Esophagus muscularis mucosa (tissue), 4 donors: Measurements from ENCODE around the gene ZNF692. TPM values are rescaled to one million over a fixed set of nuclear protein-coding genes. Genes with fewer than 3 reads are reported as not detected.

ENCODE experiments used
- DNase-seq: peaks from one replicate; pipeline ENCODE4 v3.0.0-alpha.2; 2017; ENCODE audit errors: extremely low spot score
- H3K27ac ChIP-seq, 4 donors: fragments of 200-600 bp; sonication (generic); replicated peaks in 1 of 4; 1 replicate in 3 of 4; 2 replicates in 1 of 4; pipeline ENCODE4 v1.5.1; 2016 to 2019; ENCODE audit warnings: mild to moderate bottlenecking in 1 of 4
- H3K27me3 ChIP-seq, 4 donors: fragments of 200-600 bp; sonication (generic); one replicate each; pipeline versions ENCODE4 v1.5.1 to v1.6.0; 2016 to 2019
- H3K36me3 ChIP-seq, 4 donors: fragments of 200-600 bp; sonication (generic); one replicate each; pipeline ENCODE4 v1.5.1; 2016 to 2019
- H3K4me1 ChIP-seq, 4 donors: fragments of 200-600 bp; sonication (generic); one replicate each; pipeline ENCODE4 v1.5.1; 2016 to 2019
- H3K4me3 ChIP-seq, 4 donors: fragments of 200-600 bp; sonication (generic); 1 replicate in 2 of 4; 2 replicates in 2 of 4; pipeline ENCODE4 v1.5.1; 2016 to 2019; ENCODE audit warnings: mild to moderate bottlenecking in 4 of 4, moderate library complexity in 1 of 4
- H3K9me3 ChIP-seq, 4 donors: fragments of 200-600 bp; sonication (generic); 1 replicate in 3 of 4; 2 replicates in 1 of 4; pipeline ENCODE4 v1.5.1; 2016 to 2019
- EP300 ChIP-seq: sonication (generic); formaldehyde crosslinking; IDR thresholded peaks from one replicate; pipeline ENCODE4 v1.6.1; 2017; ENCODE audit warnings: antibody characterized with exemption
- POLR2A ChIP-seq: fragments of 450-650 bp; IDR thresholded peaks from one replicate; pipeline ENCODE4 v1.6.1; 2017; ENCODE audit warnings: antibody characterized with exemption, moderate library complexity, mild to moderate bottlenecking, low read depth
- POLR2AphosphoS5 ChIP-seq, 2 donors: sonication (generic); formaldehyde crosslinking; IDR thresholded peaks; one replicate each; pipeline ENCODE4 v1.6.1; 2017; ENCODE audit warnings: antibody characterized with exemption in 2 of 2
- WGBS: methylation state at CpG from one replicate; pipeline ENCODE4 v1.1.5; 2018; 5-methylcytosine and 5-hydroxymethylcytosine counted together
- intact Hi-C: fragments of 100-400 bp; cut with DNase I; formaldehyde crosslinking; loops from one replicate; pipeline ENCODE4 v1.15.1; 2023
- total RNA-seq, 4 donors: library from RNA; depleted of rRNA; stranded (reverse); fragments of >200 nt; gene quantifications; one replicate each; pipeline versions ENCODE4 v1.1.0 to v1.2.1, GENCODE V29; 2016
- TF ChIP-seq, protein P1 (sequence below), 3 experiments: fragments of 200-600 bp in 2 of 3; fragments of 450-650 bp in 1 of 3; sonication (generic) in 2 of 3; IDR thresholded peaks; one replicate each; pipeline ENCODE4 v1.5.1; 2017 to 2019; ENCODE audit warnings: antibody characterized with exemption in 3 of 3, mild to moderate bottlenecking in 2 of 3, moderate library complexity in 1 of 3

Gene ZNF692
- total RNA-seq, 4 donors from 2014 or later = 19.4 to 37.3 (median 30.5) TPM

DNA sequence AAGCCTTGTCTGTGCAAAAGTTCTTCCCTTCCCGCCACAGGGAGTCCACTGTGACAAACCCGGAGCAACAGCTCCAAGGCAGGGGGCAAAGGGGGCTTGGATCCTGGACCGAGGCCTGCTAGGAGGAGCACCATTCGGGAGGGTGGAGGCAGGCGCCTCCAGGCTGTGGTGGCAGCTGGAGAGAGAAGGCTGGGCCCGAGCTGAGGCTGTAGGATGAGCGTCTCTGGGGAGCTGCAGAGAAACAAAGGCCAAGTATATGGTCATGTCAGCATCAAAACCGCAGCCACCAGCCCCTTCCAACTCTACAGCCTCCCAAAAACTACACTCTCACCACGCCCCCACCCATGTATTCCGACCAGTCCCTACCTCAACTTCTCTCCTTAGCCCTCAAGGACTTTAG is 33.7 kb downstream of the ZNF692 start:
- no peak for DNase-seq
- 31% methylated on average over 10 of the region's 10 CpGs for WGBS
- no peak for TF ChIP-seq POLR2A
- TF ChIP-seq, protein P1, sequence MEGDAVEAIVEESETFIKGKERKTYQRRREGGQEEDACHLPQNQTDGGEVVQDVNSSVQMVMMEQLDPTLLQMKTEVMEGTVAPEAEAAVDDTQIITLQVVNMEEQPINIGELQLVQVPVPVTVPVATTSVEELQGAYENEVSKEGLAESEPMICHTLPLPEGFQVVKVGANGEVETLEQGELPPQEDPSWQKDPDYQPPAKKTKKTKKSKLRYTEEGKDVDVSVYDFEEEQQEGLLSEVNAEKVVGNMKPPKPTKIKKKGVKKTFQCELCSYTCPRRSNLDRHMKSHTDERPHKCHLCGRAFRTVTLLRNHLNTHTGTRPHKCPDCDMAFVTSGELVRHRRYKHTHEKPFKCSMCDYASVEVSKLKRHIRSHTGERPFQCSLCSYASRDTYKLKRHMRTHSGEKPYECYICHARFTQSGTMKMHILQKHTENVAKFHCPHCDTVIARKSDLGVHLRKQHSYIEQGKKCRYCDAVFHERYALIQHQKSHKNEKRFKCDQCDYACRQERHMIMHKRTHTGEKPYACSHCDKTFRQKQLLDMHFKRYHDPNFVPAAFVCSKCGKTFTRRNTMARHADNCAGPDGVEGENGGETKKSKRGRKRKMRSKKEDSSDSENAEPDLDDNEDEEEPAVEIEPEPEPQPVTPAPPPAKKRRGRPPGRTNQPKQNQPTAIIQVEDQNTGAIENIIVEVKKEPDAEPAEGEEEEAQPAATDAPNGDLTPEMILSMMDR (IDR thresholded peaks at IDR 0.05) = no peak
- no peak for TF ChIP-seq POLR2AphosphoS5 (IDR thresholded peaks at IDR 0.05)
- no peak for TF ChIP-seq EP300
- peak overlapping the region; percentile 90 to 94 (median 92) for H3K27ac ChIP-seq
- H3K4me1 ChIP-seq = peaks cover 52 to 63% (median 61%) of the 10 kb centered on the region in 4 donors
- H3K4me3 ChIP-seq = peak overlapping the region; percentile 68 to 88 (median 82)
- intact Hi-C loops = no loop called here
- no peaks in the 10 kb centered on the region for H3K9me3 ChIP-seq
- peaks cover 0 to 36% (median 13%) of the 10 kb centered on the region in 4 donors for H3K36me3 ChIP-seq
- no peaks in the 10 kb centered on the region for H3K27me3 ChIP-seq

DNA sequence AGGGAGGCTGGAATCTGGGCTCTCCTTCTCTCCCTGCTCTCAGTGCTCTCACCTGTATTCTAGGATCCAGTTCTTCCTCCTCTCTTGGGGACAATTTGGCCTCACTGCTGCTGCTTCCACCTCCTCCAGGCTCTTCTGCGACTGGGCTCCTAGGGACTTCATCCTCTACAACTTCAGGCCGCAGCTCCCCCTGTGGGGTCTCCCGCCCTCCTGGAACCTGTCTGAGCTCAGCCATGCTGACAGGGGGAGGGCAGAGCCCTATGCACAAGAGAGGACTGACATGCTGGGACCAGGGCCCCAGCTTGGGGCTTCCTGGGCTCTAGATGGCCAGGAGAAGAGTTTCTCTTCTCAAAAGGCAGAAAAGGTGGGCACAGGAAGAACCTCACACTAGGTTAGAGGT is 34.2 kb downstream of the ZNF692 start:
- WGBS = 80% methylated on average over 2 of the region's 3 CpGs
- Histone ChIP-seq H3K36me3 (peaks cover 0 to 40% (median 15%) of the 10 kb centered on the region in 4 donors), H3K4me3 (peak overlapping the region; percentile 68 to 88 (median 82)), H3K27me3 (no peaks in the 10 kb centered on the region), H3K27ac (peak overlapping the region; percentile 90 to 94 (median 92)), H3K9me3 (no peaks in the 10 kb centered on the region), H3K4me1 (peaks cover 52 to 65% (median 64%) of the 10 kb centered on the region in 4 donors)
- no peak for TF ChIP-seq POLR2AphosphoS5 (IDR thresholded peaks at IDR 0.05)
- TF ChIP-seq, protein P1 (IDR thresholded peaks at IDR 0.05) = no peak
- no peak for DNase-seq
- intact Hi-C loops = no loop called here

DNA sequence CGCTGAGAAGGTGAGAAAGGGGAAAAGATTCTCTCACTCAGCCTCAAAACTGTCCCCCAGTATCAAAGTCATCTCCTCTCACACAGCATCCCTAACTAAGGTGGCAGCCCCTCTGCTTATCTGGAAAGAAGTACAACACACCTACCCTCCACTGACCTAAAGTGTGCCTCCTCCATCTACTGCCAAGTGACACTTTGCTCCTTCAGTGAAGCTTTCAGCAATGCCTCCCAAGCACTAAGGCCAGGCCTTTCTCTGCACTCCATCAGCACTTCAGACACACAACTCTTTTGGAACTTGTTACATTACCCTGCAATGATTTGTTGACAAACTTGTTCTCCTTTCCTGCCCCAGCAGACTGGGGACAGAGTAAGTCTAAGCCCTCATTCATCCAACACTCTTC is 34.6 kb downstream of the ZNF692 start:
- TF ChIP-seq, protein P1 (IDR thresholded peaks at IDR 0.05) = no peak
- TF ChIP-seq POLR2AphosphoS5 (IDR thresholded peaks at IDR 0.05) = no peak
- Histone ChIP-seq H3K27ac (peak overlapping the region in 2 of 4 donors; percentile 90 to 94), H3K27me3 (no peaks in the 10 kb centered on the region), H3K4me3 (peak overlapping the region; percentile 68 to 88 (median 82)), H3K4me1 (peaks cover 52 to 66% (median 65%) of the 10 kb centered on the region in 4 donors), H3K9me3 (no peaks in the 10 kb centered on the region), H3K36me3 (peaks cover 0 to 41% (median 15%) of the 10 kb centered on the region in 4 donors)
- 100% methylated on average over 1 of the region's 1 CpG for whole genome bisulfite sequencing
- no peak for DNase-seq
- intact Hi-C loops = no loop called here

DNA sequence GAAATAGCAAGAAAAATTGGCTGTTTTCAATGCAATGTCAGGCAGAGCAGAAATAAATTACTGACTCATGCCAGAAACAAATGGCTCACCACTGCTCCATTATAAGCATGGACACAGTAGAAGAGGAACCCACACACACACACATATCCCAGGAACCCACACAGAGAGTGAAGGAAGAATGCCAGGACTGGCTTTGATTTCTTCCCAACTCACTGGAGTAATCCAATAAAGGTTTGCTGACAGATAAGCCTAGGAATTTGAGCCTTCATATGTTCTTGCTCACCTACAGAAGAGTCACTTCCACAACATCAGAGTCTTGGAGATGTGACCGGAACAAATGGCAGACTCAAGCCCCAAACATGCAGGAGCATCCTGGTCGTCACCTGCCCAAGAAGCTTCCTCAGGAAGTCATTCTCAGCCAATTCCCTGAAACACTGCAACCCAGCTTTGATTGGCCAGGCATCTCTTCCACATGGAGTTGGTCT is 35.3 kb downstream of the ZNF692 start:
- TF ChIP-seq, protein P1 (IDR thresholded peaks at IDR 0.05) = no peak
- TF ChIP-seq POLR2AphosphoS5 (IDR thresholded peaks at IDR 0.05) = no peak
- TF ChIP-seq EP300 = no peak
- no peak for TF ChIP-seq POLR2A
- intact Hi-C loops = no loop called here
- Histone ChIP-seq H3K27me3 (no peaks in the 10 kb centered on the region), H3K4me3 (peak overlapping the region in 3 of 4 donors; percentile 68 to 83 (median 80)), H3K36me3 (peaks cover 0 to 41% (median 17%) of the 10 kb centered on the region in 4 donors), H3K9me3 (no peaks in the 10 kb centered on the region), H3K27ac (no peak overlapping the region), H3K4me1 (peaks cover 56 to 74% (median 73%) of the 10 kb centered on the region in 4 donors)
- 70% methylated on average over 2 of the region's 2 CpGs for WGBS
- no peak for DNase-seq
